Duodenal mucosa (tissue), 2 donors: ENCODE results near the gene OR4D2.

ENCODE experiments used
- H3K27ac ChIP-seq: one replicate; pipeline ENCODE4 v1.7.0; 2013; ENCODE audit warnings: low read depth, low read length
- H3K27me3 ChIP-seq, 2 donors: one replicate each; pipeline ENCODE4 v1.7.0; 2013; ENCODE audit warnings: low read length in 2 of 2, control low read depth in 1 of 2; ENCODE audit not compliant: insufficient read depth in 2 of 2, control insufficient read depth in 1 of 2
- H3K36me3 ChIP-seq, 2 donors: one replicate each; pipeline ENCODE4 v1.7.0; 2013; ENCODE audit warnings: low read length in 2 of 2, control low read depth in 1 of 2; ENCODE audit not compliant: insufficient read depth in 2 of 2, control insufficient read depth in 1 of 2
- H3K4me1 ChIP-seq, 2 donors: one replicate each; pipeline ENCODE4 v1.7.0; 2013; ENCODE audit warnings: low read length in 2 of 2, control low read depth in 1 of 2; ENCODE audit not compliant: insufficient read depth in 2 of 2, control insufficient read depth in 1 of 2
- H3K4me3 ChIP-seq, 2 donors: one replicate each; pipeline ENCODE4 v1.7.0; 2013; ENCODE audit warnings: low read length in 2 of 2, low read depth in 1 of 2
- H3K9ac ChIP-seq, 2 donors: one replicate each; pipeline ENCODE4 v1.7.0; 2013; ENCODE audit warnings: low read length in 2 of 2, low read depth in 1 of 2
- H3K9me3 ChIP-seq, 2 donors: one replicate each; pipeline ENCODE4 v1.7.0; 2013; ENCODE audit warnings: low read length in 2 of 2, control low read depth in 1 of 2; ENCODE audit not compliant: control insufficient read depth in 1 of 2

The OR4D2 gene

GRCh38 chr17:58144801-58145200 lies 22.0 kb upstream of the OR4D2 start:
- no peak overlapping the region for H3K4me3 ChIP-seq
- H3K27me3 ChIP-seq = peaks cover 9 to 14% of the 10 kb centered on the region in 2 donors

DNA sequence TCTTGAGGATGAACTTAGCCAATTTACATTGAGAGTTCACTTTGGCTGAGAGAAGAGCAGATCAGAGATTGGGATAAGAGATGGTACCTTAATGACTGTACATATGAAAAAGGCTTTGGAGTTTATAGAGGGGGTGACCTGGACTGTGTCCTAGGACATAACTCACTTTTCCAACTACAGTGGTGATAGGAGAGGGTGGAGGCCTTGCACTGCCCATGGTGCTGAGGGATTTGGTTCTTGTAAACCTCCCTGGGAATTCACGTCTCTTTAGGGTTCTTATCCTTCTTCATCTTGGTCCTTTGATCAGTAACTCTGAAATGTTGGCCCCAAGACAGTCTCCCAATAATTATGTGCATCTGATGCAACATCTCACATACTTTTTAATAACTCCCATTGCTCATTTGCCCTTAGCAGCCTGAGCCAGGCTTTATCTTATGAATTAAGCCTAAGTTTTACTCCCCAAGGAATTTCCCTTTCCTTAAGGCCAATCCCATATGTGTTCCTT lies 18.8 kb upstream of the OR4D2 start, which contains the start of gene OR4D1:
Gene OR4D1, plus strand, starts transcription at position 455 of the 505 bp plus-strand sequence. CDS start 6,770 bp downstream, outside the sequence.
- Histone ChIP-seq H3K9me3 (peaks cover 3 to 9% of the 10 kb centered on the region in 2 donors), H3K27me3 (peaks cover 13 to 18% of the 10 kb centered on the region in 2 donors), H3K4me1 (no peaks in the 10 kb centered on the region), H3K9ac (no peak within 1 kb of the TSS), H3K4me3 (no peak within 1 kb of the TSS), H3K36me3 (no peaks in the 10 kb centered on the region), H3K27ac (no peak within 1 kb of the TSS)

More at GRCh38 chr17:58144801-58145200, 22.0 kb upstream of the OR4D2 start:
- Histone ChIP-seq H3K9ac (no peak overlapping the region), H3K4me1 (no peaks in the 10 kb centered on the region), H3K27ac (no peak overlapping the region), H3K36me3 (no peaks in the 10 kb centered on the region), H3K9me3 (peaks cover 3 to 9% of the 10 kb centered on the region in 2 donors)

GRCh38 chr17:58148609-58149008 lies 18.2 kb upstream of the OR4D2 start:
- Histone ChIP-seq H3K4me1 (no peaks in the 10 kb centered on the region), H3K27me3 (peaks cover 13 to 18% of the 10 kb centered on the region in 2 donors), H3K4me3 (no peak overlapping the region), H3K27ac (no peak overlapping the region), H3K9ac (no peak overlapping the region), H3K36me3 (no peaks in the 10 kb centered on the region), H3K9me3 (peaks cover 3 to 9% of the 10 kb centered on the region in 2 donors)

GRCh38 chr17:58150394-58150793 lies 16.4 kb upstream of the OR4D2 start:
- H3K36me3 ChIP-seq = no peaks in the 10 kb centered on the region
- H3K9ac ChIP-seq = no peak overlapping the region
- no peak overlapping the region for H3K4me3 ChIP-seq
- H3K27me3 ChIP-seq = peaks cover 18 to 21% of the 10 kb centered on the region in 2 donors
- no peak overlapping the region for H3K27ac ChIP-seq
- H3K4me1 ChIP-seq = no peaks in the 10 kb centered on the region
- H3K9me3 ChIP-seq = peaks cover 0 to 6% of the 10 kb centered on the region in 2 donors

DNA sequence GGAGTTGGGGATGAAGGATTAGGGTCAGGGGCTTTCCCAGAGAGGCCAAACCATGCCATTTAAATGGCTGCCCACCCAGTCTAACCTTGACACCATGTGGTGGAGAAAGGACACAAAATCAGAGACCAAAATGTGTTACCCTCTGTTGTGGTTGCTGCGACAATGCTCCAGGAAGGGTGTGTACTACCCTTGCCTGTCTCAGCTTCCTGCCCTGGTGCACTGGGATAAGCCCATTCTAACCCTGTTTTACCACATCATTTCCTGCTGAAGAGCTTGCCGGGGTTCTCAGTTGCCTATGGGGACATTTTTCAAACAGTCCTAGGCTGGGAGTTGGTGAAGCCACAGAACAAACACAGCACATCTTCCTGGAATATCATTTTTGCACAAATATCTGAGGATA lies 13.7 kb upstream of the OR4D2 start:
- Histone ChIP-seq H3K36me3 (no peaks in the 10 kb centered on the region), H3K27me3 (peaks cover 33 to 39% of the 10 kb centered on the region in 2 donors), H3K4me3 (no peak overlapping the region), H3K9me3 (no peaks in the 10 kb centered on the region), H3K9ac (no peak overlapping the region), H3K4me1 (peaks cover 0 to 5% of the 10 kb centered on the region in 2 donors), H3K27ac (no peak overlapping the region)

- H3K27ac ChIP-seq = no peak overlapping the region
- H3K27me3 ChIP-seq = peaks cover 29 to 36% of the 10 kb centered on the region in 2 donors
- H3K4me3 ChIP-seq = no peak overlapping the region
Observed at GRCh38 chr17:58153671-58154070, 13.1 kb upstream of the OR4D2 start.

GRCh38 chr17:58156839-58157803 lies 9.7 kb upstream of the OR4D2 start:
- H3K4me3 ChIP-seq = peak overlapping the region; percentile 14 to 61
- H3K27me3 ChIP-seq = peaks cover 15 to 30% of the 10 kb centered on the region in 2 donors
- no peak overlapping the region for H3K27ac ChIP-seq
- no peak overlapping the region for H3K9ac ChIP-seq
- H3K36me3 ChIP-seq = no peaks in the 10 kb centered on the region
- peaks cover 0 to 5% of the 10 kb centered on the region in 2 donors for H3K4me1 ChIP-seq
- no peaks in the 10 kb centered on the region for H3K9me3 ChIP-seq

More at GRCh38 chr17:58153671-58154070, 13.1 kb upstream of the OR4D2 start:
- H3K9ac ChIP-seq = no peak overlapping the region
- H3K4me1 ChIP-seq = peaks cover 0 to 5% of the 10 kb centered on the region in 2 donors
- H3K36me3 ChIP-seq = no peaks in the 10 kb centered on the region
- H3K9me3 ChIP-seq = no peaks in the 10 kb centered on the region

DNA sequence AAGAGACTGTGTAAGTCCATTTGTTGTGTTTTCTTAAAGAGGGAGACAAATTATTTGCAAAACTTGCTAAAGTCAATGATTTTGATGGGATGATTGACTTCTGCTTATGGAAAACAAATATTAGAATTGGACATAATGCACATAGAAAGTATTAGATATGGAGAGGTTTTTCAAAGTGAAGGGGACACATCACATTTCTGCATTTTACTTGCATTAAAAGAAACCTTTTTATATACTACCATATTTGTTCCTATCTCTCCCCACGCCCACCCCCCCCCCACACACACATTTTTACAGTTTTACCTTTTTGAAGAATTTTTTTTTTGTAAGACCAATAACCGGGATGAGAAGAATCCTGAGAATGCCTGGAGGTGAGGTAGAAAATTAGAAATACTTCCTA lies 8.6 kb upstream of the OR4D2 start:
- peaks cover 0 to 5% of the 10 kb centered on the region in 2 donors for H3K4me1 ChIP-seq
- no peak overlapping the region for H3K27ac ChIP-seq
- no peak overlapping the region for H3K9ac ChIP-seq
- no peaks in the 10 kb centered on the region for H3K36me3 ChIP-seq
- peaks cover 15 to 30% of the 10 kb centered on the region in 2 donors for H3K27me3 ChIP-seq
- no peaks in the 10 kb centered on the region for H3K9me3 ChIP-seq
- H3K4me3 ChIP-seq = no peak overlapping the region

GRCh38 chr17:58161566-58161965 lies 5.2 kb upstream of the OR4D2 start:
- Histone ChIP-seq H3K27ac (no peak overlapping the region), H3K4me3 (no peak overlapping the region), H3K9me3 (no peaks in the 10 kb centered on the region), H3K36me3 (no peaks in the 10 kb centered on the region), H3K9ac (no peak overlapping the region), H3K27me3 (peaks cover 19 to 22% of the 10 kb centered on the region in 2 donors), H3K4me1 (peaks cover 0 to 5% of the 10 kb centered on the region in 2 donors)

DNA sequence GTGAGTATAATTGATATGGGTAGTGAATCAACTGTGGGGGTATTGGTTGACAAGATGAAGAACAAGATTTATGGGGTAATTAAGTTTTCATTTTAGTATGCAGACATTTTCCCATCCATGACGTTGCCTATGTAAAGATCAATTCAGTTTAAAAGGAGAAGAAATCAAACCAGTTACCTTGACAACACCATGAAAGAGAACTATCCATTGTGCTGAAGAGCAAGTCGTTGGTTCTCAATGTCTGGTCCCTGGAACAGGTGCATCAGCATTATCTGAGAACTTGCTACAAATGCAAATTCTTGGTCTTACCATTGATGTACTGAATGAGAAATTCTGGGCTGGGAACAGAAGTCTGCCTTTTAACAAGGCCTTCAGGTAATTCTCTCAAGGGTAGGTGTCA lies 801 bp upstream of the OR4D2 start:
- Histone ChIP-seq H3K4me3 (no peak overlapping the region), H3K9ac (no peak overlapping the region), H3K27ac (no peak overlapping the region), H3K36me3 (no peaks in the 10 kb centered on the region), H3K27me3 (peaks cover 10% of the 10 kb centered on the region in 2 donors), H3K9me3 (no peaks in the 10 kb centered on the region), H3K4me1 (peaks cover 0 to 4% of the 10 kb centered on the region in 2 donors)
